Measurements from ENCODE around the gene VDR.
A peak's percentile ranks its signal among the peaks of the same experiment; 100 is the strongest.

VDR gene

GRCh38 chr12:47868552-47869031, 36.2 kb downstream of the VDR start:
- DNase-seq (ENCODE audit: low read depth): no peak

- DNase-seq (ENCODE audit: low read depth): no peak
Observed at GRCh38 chr12:47868041-47868440, 36.8 kb downstream of the VDR start.

GRCh38 chr12:47867495-47867941, 37.3 kb downstream of the VDR start:
- DNase-seq (ENCODE audit: low read depth): peak; percentile 84

DNA sequence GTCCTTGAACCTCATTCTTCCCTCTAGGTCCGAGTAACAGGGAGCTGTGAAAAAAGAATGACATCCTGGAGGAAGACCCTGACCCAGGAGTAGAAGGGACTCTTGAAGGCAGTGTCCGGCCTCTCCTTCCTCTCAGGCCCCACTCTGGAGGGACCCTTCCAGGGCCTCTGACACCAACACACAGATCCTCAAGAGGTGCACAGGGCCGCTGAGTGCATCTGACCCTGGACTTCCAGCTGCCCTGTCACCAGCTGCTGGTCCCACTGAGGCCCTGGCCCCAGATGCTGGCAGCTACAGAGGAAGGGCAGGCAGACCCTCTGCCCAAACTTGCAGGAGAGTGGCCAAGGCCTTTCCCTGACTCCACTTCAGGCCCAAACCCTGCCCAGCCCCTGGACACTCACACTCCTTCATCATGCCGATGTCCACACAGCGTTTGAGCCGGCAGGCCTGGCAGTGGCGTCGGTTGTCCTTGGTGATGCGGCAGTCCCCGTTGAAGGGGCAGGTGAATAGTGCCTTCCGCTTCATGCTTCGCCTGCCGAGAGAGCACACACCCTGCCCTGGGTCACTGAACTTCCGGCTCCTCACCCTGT, 40.1 kb downstream of the VDR start:
- no peak for DNase-seq (ENCODE audit: low read depth)

- no peak for DNase-seq (ENCODE audit: low read depth)
Observed at GRCh38 chr12:47863985-47864384, 40.8 kb downstream of the VDR start.

DNA sequence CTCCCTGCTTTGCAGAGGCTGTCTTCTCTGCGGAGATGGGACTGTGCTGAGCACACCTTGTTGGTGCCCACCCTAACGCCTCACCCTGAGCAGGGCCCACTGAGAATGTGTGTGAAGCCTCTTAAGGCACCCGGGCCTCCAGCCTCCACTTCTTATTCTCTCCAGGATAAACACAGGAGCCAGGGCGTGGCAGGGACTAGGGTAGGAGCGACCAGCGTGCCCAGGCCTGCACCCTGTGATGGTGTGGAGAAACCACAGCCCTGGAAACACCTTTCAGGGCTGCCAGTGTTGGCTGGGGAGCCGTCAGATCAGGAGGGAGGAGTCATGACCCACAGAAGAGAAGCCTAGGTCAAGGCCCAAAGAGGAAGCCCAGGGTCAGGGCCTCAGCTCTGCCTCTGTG, 41.3 kb downstream of the VDR start:
- DNase-seq (ENCODE audit: low read depth): no peak

DNA sequence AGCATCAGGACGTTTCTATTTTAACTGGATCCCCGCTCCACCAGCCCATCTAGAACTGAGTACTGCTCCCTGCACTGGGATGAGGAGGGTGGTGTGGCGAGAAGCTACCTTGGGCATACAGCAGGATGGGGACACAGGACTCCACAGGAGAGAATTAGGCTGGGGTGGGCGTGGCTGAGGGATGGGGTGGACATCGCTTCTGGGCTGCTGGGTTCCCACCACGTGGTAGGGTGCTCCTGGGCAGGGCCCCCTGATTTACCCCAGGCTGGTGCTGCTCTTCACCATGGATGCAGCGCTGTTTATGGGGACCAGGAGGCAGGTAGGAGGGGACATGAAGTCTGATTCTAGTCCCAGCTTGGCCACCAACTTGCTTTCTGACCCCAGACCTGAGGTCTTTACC, 41.9 kb downstream of the VDR start:
- no peak for DNase-seq (ENCODE audit: low read depth)

- no peak for DNase-seq (ENCODE audit: low read depth)
Observed at GRCh38 chr12:47862167-47862750, 42.5 kb downstream of the VDR start.

GRCh38 chr12:47860873-47861272, 43.9 kb downstream of the VDR start:
- no peak for DNase-seq (ENCODE audit: low read depth)

DNA sequence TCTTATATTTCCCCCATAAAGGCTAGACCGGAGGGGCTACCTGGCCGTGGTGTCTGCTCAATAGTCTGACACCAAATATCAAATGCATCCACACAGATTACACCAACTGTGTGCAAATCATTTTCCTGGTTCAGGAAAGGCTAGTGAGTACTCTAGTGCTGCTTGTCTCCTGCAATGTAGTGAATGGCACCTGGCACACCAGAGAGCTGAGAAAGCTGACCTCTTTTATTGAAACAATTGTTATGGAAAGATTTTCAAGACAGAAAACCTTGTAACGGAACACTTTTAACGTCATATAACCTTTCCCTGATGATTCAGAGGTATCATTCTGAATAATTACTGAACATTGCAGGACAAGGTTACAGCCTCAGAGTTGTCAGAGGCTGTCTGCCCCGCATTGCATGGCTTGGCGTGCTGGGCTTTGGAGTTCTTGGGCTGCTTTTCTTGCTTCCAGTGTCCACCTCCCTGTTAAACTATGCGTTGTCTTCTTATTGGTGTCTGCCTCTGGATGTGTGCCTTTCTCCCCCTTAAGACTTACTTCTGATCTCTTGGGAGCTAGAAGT, 44.4 kb downstream of the VDR start:
- no peak for DNase-seq (ENCODE audit: low read depth)

DNA sequence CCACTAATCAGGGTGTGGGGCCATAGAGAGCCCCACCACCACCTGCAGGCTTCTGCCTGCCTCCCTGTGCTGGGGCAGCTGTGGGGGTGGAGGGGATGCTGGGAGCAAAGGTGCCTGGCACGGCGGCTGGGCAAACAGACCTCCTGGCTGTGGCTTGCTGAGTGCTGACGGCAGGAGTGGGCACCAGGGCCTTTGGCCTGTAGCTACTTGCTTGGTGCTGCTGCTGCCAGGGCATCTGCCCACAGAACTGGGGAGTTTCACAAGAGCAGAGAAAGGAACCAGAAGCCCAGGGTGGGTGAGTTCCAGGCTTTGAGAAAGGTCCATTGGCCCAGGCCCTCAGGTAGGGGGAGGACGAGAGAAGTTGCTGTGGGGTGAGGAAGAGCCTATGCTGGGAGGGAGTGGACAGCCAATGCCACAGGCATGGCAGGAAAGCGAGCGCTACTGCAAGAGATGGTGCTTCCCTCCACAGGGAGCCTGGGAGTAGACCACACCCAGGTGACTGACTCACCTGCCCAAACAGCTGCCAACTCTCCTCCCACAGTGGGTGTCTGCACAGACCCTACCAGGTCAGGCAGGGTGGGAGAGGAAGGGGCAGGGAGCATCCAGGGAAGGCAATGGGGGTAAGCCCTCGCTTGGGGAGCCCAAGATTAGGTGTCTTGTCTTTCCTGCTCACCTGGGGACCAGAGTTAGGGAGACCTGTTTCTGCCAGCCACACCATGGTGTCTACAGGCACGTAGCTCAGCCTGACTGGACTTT, 46.1 kb downstream of the VDR start:
- DNase-seq (ENCODE audit: low read depth): no peak

GRCh38 chr12:47856721-47857575, 47.8 kb downstream of the VDR start:
- no peak for DNase-seq (ENCODE audit: low read depth)

DNA sequence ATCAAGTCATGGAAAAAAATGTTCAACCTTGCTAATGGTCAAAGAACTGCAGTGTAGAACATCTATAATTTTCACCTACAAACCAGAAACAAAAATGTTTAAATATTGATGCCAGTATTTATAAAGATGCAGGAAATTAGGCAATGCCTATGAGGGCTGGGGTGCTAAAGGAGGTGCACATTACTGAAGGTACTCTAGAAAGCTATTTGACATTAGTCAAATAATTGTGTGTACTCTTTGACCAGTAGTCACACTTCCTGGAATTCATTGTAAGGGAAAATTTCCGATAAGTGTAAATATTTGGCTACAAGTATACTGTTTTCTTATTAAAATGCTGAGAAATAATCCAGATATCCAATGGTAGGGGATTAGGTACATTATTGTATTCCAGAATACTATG, 48.7 kb downstream of the VDR start:
- DNase-seq (ENCODE audit: low read depth): no peak

GRCh38 chr12:47855502-47855901, 49.3 kb downstream of the VDR start:
- DNase-seq (ENCODE audit: low read depth): no peak

- no peak for DNase-seq (ENCODE audit: low read depth)
Observed at GRCh38 chr12:47854531-47854930, 50.3 kb downstream of the VDR start.

- DNase-seq (ENCODE audit: low read depth): no peak
Observed at GRCh38 chr12:47852096-47852571, 52.7 kb downstream of the VDR start.

- DNase-seq (ENCODE audit: low read depth): no peak
Observed at GRCh38 chr12:47851303-47851952, 53.4 kb downstream of the VDR start.

DNA sequence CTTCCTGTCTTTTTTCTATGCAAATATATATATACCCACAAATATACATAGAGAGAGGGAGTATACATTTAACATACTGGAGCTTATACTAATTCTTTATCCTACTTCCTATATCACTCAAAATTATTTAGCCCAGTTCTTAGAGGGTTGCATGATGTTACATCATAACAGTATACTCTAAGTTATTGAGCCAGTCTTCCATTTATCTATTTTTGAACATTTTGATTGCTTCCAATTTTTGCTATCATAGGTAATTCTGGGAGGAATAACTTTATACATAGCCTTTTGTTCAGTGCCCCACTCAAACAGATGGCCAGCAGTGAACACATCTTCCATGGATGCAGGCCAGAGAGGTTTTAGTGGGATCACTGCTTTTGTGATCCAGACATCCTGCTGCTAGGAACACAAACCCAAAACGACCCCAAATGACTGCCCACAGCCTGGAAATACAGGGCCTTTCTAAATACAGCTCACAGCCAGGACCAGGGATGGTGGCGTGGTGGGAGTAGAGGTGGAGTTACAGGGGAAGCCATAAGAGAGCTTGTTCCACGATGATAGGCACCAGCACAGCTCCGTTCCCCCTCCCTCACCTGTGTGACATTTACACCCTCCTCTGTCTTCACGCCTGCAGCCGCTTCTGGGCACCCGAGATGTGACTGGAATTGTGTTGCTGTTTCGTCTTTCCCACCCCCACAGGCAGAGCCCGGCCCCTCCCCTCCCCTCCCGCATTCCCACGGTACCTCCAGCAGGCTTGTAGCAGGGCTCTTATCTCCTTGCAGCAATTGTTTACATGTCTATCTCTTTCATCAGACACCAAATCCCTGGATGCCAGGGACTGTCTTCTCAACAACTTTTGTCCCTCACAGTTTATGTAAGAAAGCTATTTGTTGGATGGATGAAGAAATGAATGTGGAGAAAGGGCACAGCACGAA, 54.4 kb downstream of the VDR start:
- DNase-seq (ENCODE audit: low read depth): no peak

- no peak for DNase-seq (ENCODE audit: low read depth)
Observed at GRCh38 chr12:47849261-47849660, 55.5 kb downstream of the VDR start.

- DNase-seq (ENCODE audit: low read depth): no peak
Observed at GRCh38 chr12:47848853-47849252, 55.9 kb downstream of the VDR start.

All from stromal cell of bone marrow (primary cell).